ENCODE results near the gene USP34.
"Not testable (repeated sequence)": the region's sequence is repeated elsewhere in the genome, so short reads cannot be mapped to it uniquely, and the experiment has no call there.

Gene USP34

GRCh38 chr2:61205132-61205531, 265.8 kb downstream of the USP34 start:
- TF ChIP-seq CTCF (IDR thresholded peaks at IDR 0.05; ENCODE audit: extremely low read depth, insufficient read depth, missing control alignments): no peak
- in situ Hi-C loops (cut with MboI; ENCODE audit: low pct_unique_long_range_greater_than_20kb, low sequenced_read_pairs, unreplicated experiment): no loop called here
- no peak for DNase-seq (ENCODE audit: low spot score)

- DNase-seq (ENCODE audit: low spot score): no peak
- no peak for TF ChIP-seq CTCF (IDR thresholded peaks at IDR 0.05; ENCODE audit: extremely low read depth, insufficient read depth, missing control alignments)
- in situ Hi-C loops (cut with MboI; ENCODE audit: low pct_unique_long_range_greater_than_20kb, low sequenced_read_pairs, unreplicated experiment): no loop called here
These were observed 274.2 kb downstream of the USP34 start for GRCh38 chr2:61196671-61197070.

GRCh38 chr2:61194646-61195045, 276.2 kb downstream of the USP34 start:
- DNase-seq (ENCODE audit: low spot score); in situ Hi-C loops (cut with MboI; ENCODE audit: low pct_unique_long_range_greater_than_20kb, low sequenced_read_pairs, unreplicated experiment): not testable (repeated sequence)

- no peak for TF ChIP-seq CTCF (IDR thresholded peaks at IDR 0.05; ENCODE audit: extremely low read depth, insufficient read depth, missing control alignments)
- in situ Hi-C loops (cut with MboI; ENCODE audit: low pct_unique_long_range_greater_than_20kb, low sequenced_read_pairs, unreplicated experiment): no loop called here
- DNase-seq (ENCODE audit: low spot score): no peak
These were observed 277.0 kb downstream of the USP34 start for GRCh38 chr2:61193670-61194561.

- in situ Hi-C loops (cut with MboI; ENCODE audit: low pct_unique_long_range_greater_than_20kb, low sequenced_read_pairs, unreplicated experiment): no loop called here
- no peak for DNase-seq (ENCODE audit: low spot score)
- no peak for TF ChIP-seq CTCF (IDR thresholded peaks at IDR 0.05; ENCODE audit: extremely low read depth, insufficient read depth, missing control alignments)
These were observed 283.8 kb downstream of the USP34 start for GRCh38 chr2:61187085-61187484.

- in situ Hi-C loops (cut with MboI; ENCODE audit: low pct_unique_long_range_greater_than_20kb, low sequenced_read_pairs, unreplicated experiment): no loop called here
- no peak for DNase-seq (ENCODE audit: low spot score)
- no peak for TF ChIP-seq CTCF (IDR thresholded peaks at IDR 0.05; ENCODE audit: extremely low read depth, insufficient read depth, missing control alignments)
These were observed 285.6 kb downstream of the USP34 start for GRCh38 chr2:61185231-61185728.

GRCh38 chr2:61184263-61184662, 286.6 kb downstream of the USP34 start:
- no peak for TF ChIP-seq CTCF (IDR thresholded peaks at IDR 0.05; ENCODE audit: extremely low read depth, insufficient read depth, missing control alignments)
- no peak for DNase-seq (ENCODE audit: low spot score)
- in situ Hi-C loops (cut with MboI; ENCODE audit: low pct_unique_long_range_greater_than_20kb, low sequenced_read_pairs, unreplicated experiment): no loop called here

Measured in GM13977 (cell line).